ENCODE results near the gene IFT20. TPM values are rescaled to one million over a fixed set of nuclear protein-coding genes. Genes with fewer than 3 reads are reported as not detected.

The IFT20 gene
- total RNA-seq, 2 experiments from 2014 or later = 16.3 to 23.9 TPM

DNA sequence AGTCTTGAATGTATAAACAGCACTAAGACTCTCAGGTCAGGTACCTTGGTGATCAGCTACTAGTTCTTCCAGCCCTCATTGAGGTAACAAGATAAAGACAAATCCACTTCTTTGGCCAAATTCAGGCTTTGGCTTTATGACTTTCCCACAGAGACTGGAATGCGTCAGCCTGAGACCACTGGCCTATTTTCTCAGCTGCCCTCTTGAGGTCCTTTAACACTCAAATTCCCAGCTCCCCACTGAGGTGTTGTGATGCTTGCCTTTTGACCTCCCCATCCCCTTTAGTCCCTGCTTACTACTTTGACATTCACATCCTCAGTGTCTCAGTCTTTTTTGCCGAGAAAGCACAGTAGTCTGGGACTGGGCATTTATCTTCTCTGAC, 10.9 kb upstream of the IFT20 start:
- TF ChIP-seq, protein P1, sequence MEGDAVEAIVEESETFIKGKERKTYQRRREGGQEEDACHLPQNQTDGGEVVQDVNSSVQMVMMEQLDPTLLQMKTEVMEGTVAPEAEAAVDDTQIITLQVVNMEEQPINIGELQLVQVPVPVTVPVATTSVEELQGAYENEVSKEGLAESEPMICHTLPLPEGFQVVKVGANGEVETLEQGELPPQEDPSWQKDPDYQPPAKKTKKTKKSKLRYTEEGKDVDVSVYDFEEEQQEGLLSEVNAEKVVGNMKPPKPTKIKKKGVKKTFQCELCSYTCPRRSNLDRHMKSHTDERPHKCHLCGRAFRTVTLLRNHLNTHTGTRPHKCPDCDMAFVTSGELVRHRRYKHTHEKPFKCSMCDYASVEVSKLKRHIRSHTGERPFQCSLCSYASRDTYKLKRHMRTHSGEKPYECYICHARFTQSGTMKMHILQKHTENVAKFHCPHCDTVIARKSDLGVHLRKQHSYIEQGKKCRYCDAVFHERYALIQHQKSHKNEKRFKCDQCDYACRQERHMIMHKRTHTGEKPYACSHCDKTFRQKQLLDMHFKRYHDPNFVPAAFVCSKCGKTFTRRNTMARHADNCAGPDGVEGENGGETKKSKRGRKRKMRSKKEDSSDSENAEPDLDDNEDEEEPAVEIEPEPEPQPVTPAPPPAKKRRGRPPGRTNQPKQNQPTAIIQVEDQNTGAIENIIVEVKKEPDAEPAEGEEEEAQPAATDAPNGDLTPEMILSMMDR (conservative IDR thresholded peaks at IDR 0.05; ENCODE audit: low read length) = no peak
- TF ChIP-seq EZH2phosphoT487 (IDR thresholded peaks at IDR 0.05; ENCODE audit: borderline replicate concordance, low read depth, low read length) = no peak
- Histone ChIP-seq H4K20me1 (ENCODE audit: insufficient read depth, low read length) (no peaks in the 10 kb centered on the region), H3K4me2 (ENCODE audit: low read length) (no peak overlapping the region), H3K9me2 (ENCODE audit: insufficient read depth, low read length) (no peaks in the 10 kb centered on the region), H3K36me3 (ENCODE audit: insufficient read depth, low read length) (peaks cover 93% of the 10 kb centered on the region), H3K79me2 (ENCODE audit: insufficient read depth, low read depth, low read length) (no peaks in the 10 kb centered on the region), H3K27ac (ENCODE audit: low read depth, low read length, poor library complexity, severe bottlenecking) (no peak overlapping the region), H2AFZ (ENCODE audit: low read length) (no peak overlapping the region), H3K4me3 (ENCODE audit: low read depth, low read length, poor library complexity, severe bottlenecking) (no peak overlapping the region), H3K9me3 (ENCODE audit: low read length) (no peaks in the 10 kb centered on the region), H3K4me1 (ENCODE audit: insufficient read depth, low read length, poor library complexity, severe bottlenecking) (peaks cover 32% of the 10 kb centered on the region)
- intact Hi-C loops (cut with micrococcal nuclease; ENCODE audit: unreplicated experiment) = no loop called here
- POLR2A ChIA-PET = interaction anchor here (0.7 kb wide), 1 partner anchor 20 kb away, joined by 3 read pairs; no protein-coding TSS in a partner anchor
- CTCF ChIA-PET (ENCODE audit: unreplicated experiment) = no interaction called here
- BruUV-seq (replicated peaks) = TSS peak; percentile 49
- DNase-seq (ENCODE audit: low spot score) = no peak

DNA sequence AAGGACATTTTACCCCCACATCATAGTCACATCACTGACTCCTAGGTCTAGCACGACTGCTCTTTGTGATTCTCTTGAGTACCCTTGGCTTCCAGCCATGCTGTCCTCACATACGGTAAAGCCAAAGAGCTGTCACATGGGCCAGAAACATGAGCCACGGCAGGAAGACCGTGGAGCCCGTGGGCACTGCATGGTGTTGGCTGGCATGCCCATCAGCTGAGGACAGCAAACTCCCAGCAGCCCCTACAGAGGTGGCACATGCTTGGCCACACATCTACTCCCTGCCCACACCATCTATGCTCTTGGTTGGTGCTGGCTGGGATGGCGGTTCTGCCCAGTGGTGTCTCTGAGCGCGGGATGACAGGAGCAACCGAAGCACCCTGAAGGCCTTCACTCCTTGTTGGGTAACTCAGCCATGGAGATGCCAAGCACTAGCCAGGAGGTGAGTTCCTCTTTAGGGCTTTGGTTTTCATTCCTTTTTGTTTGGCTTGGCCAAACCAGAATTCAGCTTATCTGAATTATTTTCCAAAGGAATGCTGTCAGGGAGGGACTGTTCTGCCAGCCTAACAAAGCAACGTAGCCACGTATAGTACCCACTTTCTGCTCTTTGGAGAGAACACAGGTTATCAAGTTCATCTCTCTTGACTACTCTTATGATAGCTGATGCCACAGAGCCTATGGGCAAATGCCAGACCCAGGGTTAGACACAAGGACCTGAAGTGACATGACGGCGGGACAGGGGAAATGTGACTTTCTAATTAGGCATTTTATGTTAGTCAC, 10.3 kb upstream of the IFT20 start:
- POLR2A ChIA-PET = interaction anchor here (0.7 to 0.8 kb wide), 2 partner anchors 12 to 19 kb away, joined by 3 read pairs; no protein-coding TSS in a partner anchor
- Histone ChIP-seq H3K4me3 (ENCODE audit: low read depth, low read length, poor library complexity, severe bottlenecking) (no peak overlapping the region), H2AFZ (ENCODE audit: low read length) (no peak overlapping the region), H3K9me3 (ENCODE audit: low read length) (no peaks in the 10 kb centered on the region), H3K36me3 (ENCODE audit: insufficient read depth, low read length) (peaks cover 90% of the 10 kb centered on the region), H3K27ac (ENCODE audit: low read depth, low read length, poor library complexity, severe bottlenecking) (no peak overlapping the region), H3K4me1 (ENCODE audit: insufficient read depth, low read length, poor library complexity, severe bottlenecking) (peaks cover 32% of the 10 kb centered on the region), H4K20me1 (ENCODE audit: insufficient read depth, low read length) (no peaks in the 10 kb centered on the region), H3K9me2 (ENCODE audit: insufficient read depth, low read length) (no peaks in the 10 kb centered on the region), H3K79me2 (ENCODE audit: insufficient read depth, low read depth, low read length) (no peaks in the 10 kb centered on the region), H3K4me2 (ENCODE audit: low read length) (no peak overlapping the region)
- no peak for TF ChIP-seq EZH2phosphoT487 (IDR thresholded peaks at IDR 0.05; ENCODE audit: borderline replicate concordance, low read depth, low read length)
- TF ChIP-seq, protein P1 (conservative IDR thresholded peaks at IDR 0.05; ENCODE audit: low read length) = no peak
- no peak for DNase-seq (ENCODE audit: low spot score)
- BruUV-seq (replicated peaks) = no TSS peak
- CTCF ChIA-PET (ENCODE audit: unreplicated experiment) = no interaction called here
- intact Hi-C loops (cut with micrococcal nuclease; ENCODE audit: unreplicated experiment) = no loop called here

DNA sequence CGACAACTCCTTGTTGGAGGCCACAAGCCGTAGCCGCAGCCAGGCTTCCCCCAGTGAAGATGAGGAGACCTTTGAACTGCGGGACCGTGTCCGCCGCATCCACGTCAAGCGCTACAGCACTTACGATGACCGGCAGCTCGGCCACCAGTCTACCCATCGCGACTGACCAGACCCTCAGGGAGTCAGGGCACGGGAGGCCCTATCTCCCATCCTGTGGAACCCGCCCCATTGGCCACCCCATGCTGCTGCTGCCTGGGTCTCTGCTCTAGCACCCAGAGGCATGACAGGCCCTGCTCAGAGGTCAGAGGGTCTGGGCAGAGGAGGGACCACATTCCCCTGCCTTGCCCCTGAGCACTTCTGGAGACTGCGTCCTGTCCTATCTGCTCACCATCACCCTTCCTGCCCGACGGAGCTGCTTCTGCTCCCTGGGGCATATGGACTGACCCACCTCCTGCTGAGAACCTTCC, 9.2 kb upstream of the IFT20 start:
- Histone ChIP-seq H2AFZ (ENCODE audit: low read length) (no peak overlapping the region), H3K9me3 (ENCODE audit: low read length) (no peaks in the 10 kb centered on the region), H3K79me2 (ENCODE audit: insufficient read depth, low read depth, low read length) (no peaks in the 10 kb centered on the region), H3K9me2 (ENCODE audit: insufficient read depth, low read length) (no peaks in the 10 kb centered on the region), H4K20me1 (ENCODE audit: insufficient read depth, low read length) (no peaks in the 10 kb centered on the region), H3K4me3 (ENCODE audit: low read depth, low read length, poor library complexity, severe bottlenecking) (no peak overlapping the region), H3K4me2 (ENCODE audit: low read length) (peak overlapping the region; percentile 54), H3K36me3 (ENCODE audit: insufficient read depth, low read length) (peaks cover 79% of the 10 kb centered on the region), H3K4me1 (ENCODE audit: insufficient read depth, low read length, poor library complexity, severe bottlenecking) (peaks cover 32% of the 10 kb centered on the region), H3K27ac (ENCODE audit: low read depth, low read length, poor library complexity, severe bottlenecking) (peak overlapping the region; percentile 92)
- no peak for TF ChIP-seq EZH2phosphoT487 (IDR thresholded peaks at IDR 0.05; ENCODE audit: borderline replicate concordance, low read depth, low read length)
- TF ChIP-seq, protein P1 (conservative IDR thresholded peaks at IDR 0.05; ENCODE audit: low read length) = no peak
- CTCF ChIA-PET (ENCODE audit: unreplicated experiment) = no interaction called here
- DNase-seq (ENCODE audit: low spot score) = no peak
- no TSS peak for BruUV-seq (replicated peaks)
- intact Hi-C loops (cut with micrococcal nuclease; ENCODE audit: unreplicated experiment) = no loop called here
- POLR2A ChIA-PET = interaction anchor here (1.2 to 1.3 kb wide), 2 partner anchors 11 to 13 kb away, joined by 4 to 5 read pairs; partner anchors contain the start of gene POLDIP2

All from OCI-LY7 (cell line).